ENCODE data around the gene ZNF747.

ZNF747 gene

DNA sequence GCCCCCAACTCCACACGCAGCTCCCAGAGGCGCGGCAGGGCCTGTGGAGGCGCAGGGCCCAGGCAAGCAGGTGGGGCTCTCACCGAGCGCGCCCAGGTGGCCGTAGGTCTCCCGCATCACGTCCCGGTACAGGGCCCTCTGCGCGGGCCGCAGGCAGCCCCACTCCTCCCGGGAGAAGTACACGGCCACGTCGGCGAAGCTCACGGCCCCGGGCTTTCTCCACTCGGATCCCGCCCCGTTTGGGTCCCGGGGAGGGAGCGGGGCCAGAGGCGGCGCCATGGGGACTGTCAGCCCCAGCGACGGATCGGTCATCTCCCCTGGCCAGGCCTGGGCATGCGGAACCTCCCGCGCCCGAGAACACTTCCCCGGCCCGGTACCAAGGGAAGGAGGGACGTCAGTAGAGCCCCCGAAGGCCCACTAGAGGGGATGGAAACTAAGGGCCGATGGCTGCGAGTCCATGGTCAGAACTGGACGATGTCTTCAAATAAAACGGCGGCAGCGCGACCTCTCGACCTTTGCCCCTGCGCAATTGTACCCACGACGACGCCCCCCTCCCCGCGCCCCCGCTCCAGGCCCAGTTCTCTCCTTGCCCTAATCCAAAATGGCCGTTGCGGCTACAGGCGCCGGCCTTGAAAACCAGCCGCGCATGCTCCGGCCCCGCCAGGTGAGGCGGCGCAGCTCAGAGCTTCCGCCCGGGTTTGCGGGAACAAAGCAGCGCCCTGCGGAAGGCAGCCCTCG, at the start of gene ZNF747:
ZNF747 (minus strand) TSS at position 491 of the 738 bp plus-strand sequence; CDS start at position 312, 179 bp downstream.
- in situ Hi-C loops (cut with MboI; ENCODE audit: low sequenced_read_pairs) = no loop called here
- DNase-seq (ENCODE audit: low spot score in 2 of 2) = peak; percentile 76 to 90
- peak within 1 kb of the TSS; percentile 52 for H3K4me3 ChIP-seq
- no peaks in the 10 kb centered on the region for H3K27me3 ChIP-seq (ENCODE audit: low read depth)
- no peaks in the 10 kb centered on the region for H3K9me3 ChIP-seq
- peaks cover 15% of the 10 kb centered on the region for H3K36me3 ChIP-seq (replicated peaks)
- H3K4me1 ChIP-seq = peaks cover 23% of the 10 kb centered on the region

DNA sequence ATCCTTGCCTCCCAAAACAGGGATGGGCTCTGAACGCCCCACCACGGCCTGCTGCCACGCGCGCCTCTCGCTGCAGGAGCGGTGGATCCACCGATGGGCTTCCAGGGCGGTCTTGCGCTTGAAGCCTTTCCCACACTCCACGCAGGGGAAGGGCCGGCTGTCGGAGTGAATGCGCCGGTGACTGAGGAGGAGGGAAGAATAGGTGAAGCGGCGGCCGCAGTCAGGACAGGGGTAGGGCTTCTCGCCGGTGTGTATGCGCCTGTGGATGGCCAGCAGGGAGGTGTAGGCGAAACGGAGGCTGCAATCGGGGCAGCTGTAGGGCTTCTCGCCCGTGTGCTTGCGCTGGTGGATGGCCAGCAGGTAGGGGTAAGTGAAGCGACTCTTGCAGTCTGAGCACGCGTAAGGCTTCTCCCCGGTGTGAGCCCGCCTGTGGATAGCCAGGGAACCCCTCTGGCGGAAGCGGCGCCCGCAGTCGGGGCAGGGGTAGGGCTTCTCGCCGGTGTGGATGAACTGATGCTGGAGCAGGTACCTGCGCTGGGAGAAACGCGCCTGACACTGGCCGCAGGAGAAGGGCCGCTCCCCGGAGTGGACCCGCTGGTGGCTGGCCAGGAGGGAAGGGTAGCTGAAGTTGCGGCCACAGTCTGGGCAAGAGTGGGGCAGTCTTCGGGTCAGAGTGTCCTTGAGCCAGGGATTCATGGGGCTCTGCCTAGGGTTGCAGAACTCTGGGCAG, 48.1 kb upstream of the ZNF747 start:
- Histone ChIP-seq H3K36me3 (replicated peaks) (no peaks in the 10 kb centered on the region), H3K4me1 (no peaks in the 10 kb centered on the region), H3K27me3 (ENCODE audit: low read depth) (no peaks in the 10 kb centered on the region), H3K4me3 (no peak overlapping the region), H3K9me3 (no peaks in the 10 kb centered on the region)
- in situ Hi-C loops (cut with MboI; ENCODE audit: low sequenced_read_pairs) = no loop called here
- DNase-seq (ENCODE audit: low spot score in 2 of 2) = no peak

DNA sequence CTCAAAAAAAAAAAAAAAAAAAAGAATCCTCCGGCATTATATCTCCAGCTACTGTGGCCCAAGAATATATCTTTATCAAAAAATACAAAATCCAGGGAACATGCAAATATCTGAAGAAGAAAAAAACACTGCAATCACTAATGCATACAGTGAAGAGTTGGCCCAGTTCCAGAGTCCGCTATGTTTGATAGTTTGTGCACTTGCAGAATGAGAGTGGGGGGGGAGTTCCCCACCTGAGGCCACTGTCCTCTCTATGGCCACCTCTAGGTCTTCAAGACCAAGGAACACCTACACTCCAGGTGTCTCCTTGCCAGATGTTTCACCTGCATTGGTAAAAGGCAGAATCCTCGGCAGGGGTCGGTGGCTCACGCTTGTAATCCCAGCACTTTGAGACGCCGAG, 46.8 kb upstream of the ZNF747 start:
- in situ Hi-C loops (cut with MboI; ENCODE audit: low sequenced_read_pairs) = no loop called here
- no peak for DNase-seq (ENCODE audit: low spot score in 2 of 2)
- Histone ChIP-seq H3K27me3 (ENCODE audit: low read depth) (no peaks in the 10 kb centered on the region), H3K9me3 (no peaks in the 10 kb centered on the region), H3K36me3 (replicated peaks) (no peaks in the 10 kb centered on the region), H3K4me1 (no peaks in the 10 kb centered on the region), H3K4me3 (no peak overlapping the region)

DNA sequence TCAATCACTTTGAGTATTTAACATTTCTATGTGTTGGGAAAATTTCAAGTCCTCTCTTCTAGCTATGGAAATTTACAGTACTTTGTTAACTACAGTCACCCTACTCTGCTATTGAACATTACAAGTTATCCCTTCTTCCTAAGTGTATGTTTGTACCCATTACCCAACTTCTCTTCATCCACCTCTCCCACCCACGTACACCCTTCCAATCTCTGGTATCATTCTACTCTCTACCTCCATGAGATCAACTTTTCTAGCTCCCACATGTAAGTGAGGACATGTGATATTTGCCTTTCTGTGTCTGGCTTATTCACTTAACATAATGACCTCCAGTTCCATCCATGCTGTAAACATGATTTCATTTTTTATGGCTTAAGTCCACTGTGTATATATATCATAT, 40.0 kb upstream of the ZNF747 start:
- Histone ChIP-seq H3K9me3 (no peaks in the 10 kb centered on the region), H3K4me1 (peaks cover 14% of the 10 kb centered on the region), H3K36me3 (replicated peaks) (no peaks in the 10 kb centered on the region), H3K4me3 (no peak overlapping the region), H3K27me3 (ENCODE audit: low read depth) (no peaks in the 10 kb centered on the region)
- no peak for DNase-seq (ENCODE audit: low spot score in 2 of 2)
- in situ Hi-C loops (cut with MboI; ENCODE audit: low sequenced_read_pairs) = loop anchor here (10.0 kb wide), 1 partner anchor 140 kb away; the partner anchor contains the start of gene DCTPP1

DNA sequence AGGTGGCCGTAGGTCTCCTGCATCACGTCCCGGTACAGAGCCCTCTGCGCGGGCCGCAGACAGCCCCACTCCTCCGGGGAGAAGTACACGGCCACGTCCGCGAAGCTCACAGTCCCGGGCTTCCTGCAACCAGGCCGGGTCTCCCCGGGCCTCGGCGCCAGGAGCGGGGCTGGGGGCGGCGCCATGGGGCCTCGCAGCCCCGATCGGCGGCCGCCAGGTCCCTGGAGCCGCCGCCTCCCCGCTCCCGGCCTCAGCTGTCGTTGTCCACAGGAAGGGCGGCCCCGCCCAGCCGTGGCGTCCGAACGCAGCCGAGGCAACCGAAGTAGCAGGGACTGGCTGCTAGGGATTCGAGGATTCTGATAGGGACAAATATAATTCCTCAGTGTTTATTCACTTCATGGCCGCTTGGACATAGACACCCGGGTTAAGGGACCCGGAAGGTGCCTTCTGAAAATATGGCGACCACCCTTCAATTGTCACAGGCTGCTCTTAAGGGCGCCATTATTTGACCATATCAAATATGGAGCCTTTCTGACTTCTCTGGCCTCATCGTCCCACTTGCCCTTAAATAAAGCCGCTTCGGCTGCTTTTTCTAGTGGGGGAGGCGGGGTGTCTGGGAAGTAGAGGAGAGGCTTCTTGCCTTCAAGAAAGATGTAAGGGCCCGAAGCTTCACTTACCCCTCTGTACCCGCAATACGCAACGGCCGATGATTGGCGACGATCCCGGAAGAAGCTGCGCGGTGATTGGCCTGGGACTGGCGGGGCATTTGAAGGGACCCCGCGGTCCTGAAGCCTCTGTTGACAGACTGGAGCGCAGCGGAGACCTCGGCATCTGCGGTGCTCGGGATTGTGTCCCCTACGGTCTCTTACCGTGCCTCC, 37.0 kb upstream of the ZNF747 start, which contains the start of gene ZNF688:
ZNF688 (minus strand) TSS at position 270 of the 878 bp plus-strand sequence; CDS start at position 185, 85 bp downstream.
- H3K9me3 ChIP-seq = no peaks in the 10 kb centered on the region
- peaks cover 14% of the 10 kb centered on the region for H3K4me1 ChIP-seq
- in situ Hi-C loops (cut with MboI; ENCODE audit: low sequenced_read_pairs) = loop anchor here (10.0 kb wide), 1 partner anchor 137 kb away; the partner anchor contains the start of gene DCTPP1

DNA sequence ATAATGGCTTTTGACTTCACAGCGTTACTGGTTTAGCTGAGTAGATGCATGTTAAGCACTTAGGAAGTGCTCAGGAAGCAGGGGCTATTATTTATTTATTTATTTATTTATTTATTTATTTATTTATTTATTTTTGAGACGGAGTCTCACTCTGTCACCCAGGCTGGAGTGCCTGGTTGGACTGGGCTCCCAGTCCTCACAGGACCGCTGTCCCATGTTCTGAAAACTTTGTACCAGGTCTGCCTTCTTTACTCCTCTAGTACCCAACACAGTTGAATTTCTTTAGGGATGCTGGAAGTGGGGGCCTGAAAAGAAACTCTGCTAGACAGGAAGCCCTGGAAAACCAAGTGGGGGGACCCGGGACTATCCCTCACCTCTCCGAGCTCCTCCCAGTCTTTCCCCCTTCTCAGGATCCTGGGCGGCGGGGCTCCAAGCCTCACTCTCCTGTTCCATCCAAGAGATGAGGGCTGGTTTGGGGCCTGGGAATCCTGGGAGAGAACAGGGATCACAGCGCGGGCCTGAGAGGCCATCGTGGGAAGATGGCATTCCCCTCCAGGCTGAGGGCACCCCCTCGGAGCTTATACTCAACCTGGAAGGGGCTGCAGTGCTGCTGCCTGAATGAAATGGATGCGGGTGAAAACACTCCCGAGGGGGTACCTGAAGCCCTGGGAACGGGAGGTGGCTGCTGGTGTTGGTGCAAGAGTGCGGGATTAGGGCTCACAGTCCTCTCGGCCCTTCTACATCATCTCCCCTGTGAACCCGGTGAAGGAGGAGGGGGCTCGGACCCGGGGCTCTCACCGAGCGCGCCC, 36.2 kb upstream of the ZNF747 start:
- Histone ChIP-seq H3K27me3 (ENCODE audit: low read depth) (no peaks in the 10 kb centered on the region), H3K4me3 (peak overlapping the region; percentile 61), H3K4me1 (peaks cover 14% of the 10 kb centered on the region), H3K9me3 (no peaks in the 10 kb centered on the region), H3K36me3 (replicated peaks) (no peaks in the 10 kb centered on the region)
- in situ Hi-C loops (cut with MboI; ENCODE audit: low sequenced_read_pairs) = loop anchor here (10.0 kb wide), 1 partner anchor 136 kb away; the partner anchor contains the start of gene DCTPP1
- DNase-seq (ENCODE audit: low spot score in 2 of 2) = peak in 1 of 2 experiments; percentile 42

More for the DNA sequence above, 37.0 kb upstream of the ZNF747 start, which contains the start of gene ZNF688:
- peak; percentile 98 to 99 for DNase-seq (ENCODE audit: low spot score in 2 of 2)
- no peaks in the 10 kb centered on the region for H3K36me3 ChIP-seq (replicated peaks)
- H3K27me3 ChIP-seq (ENCODE audit: low read depth) = no peaks in the 10 kb centered on the region
- peak within 1 kb of the TSS; percentile 61 for H3K4me3 ChIP-seq

DNA sequence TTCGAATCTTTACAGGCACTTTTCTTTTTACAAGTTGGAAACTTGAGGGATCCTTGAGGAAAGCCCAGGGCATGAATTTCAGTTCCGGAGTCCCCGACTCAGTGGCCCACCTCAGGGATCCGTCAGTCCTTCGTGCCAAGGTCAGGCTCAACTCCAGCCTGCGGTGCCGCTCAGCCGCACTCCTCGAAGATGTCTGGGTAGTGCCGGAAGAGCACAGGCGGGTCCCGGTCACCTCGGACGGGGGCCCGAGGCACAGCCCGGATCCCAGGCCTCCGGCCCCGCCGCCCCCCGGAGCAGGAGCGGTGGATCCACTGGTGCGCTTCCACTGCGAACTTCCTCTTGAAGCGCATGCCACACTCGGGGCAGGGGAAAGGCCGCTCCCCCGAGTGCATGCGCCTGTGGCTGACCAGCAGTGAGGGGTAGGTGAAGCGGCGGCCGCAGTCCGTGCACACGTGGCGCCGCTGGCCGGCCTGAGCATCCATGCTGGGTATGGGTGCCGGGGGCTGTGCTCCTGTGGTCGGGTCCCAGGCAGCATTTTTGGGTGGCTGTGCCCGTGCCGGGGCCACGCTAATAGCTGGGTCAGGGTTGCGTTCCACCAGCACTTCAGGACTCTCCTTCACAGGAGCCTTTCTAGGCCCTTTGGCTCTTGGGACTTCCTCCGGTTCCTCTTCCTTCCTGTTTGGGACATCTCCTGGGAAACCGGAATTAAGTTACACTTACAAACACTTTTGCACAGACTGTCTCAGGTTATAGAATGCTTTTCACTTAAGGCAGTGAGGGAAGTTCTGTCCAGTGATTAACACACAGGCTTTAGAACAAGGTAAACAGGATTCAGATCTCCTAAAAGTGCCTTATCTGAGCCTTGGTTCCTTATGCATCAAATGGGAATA, 35.3 kb upstream of the ZNF747 start:
- Histone ChIP-seq H3K4me3 (no peak overlapping the region), H3K4me1 (peaks cover 14% of the 10 kb centered on the region), H3K36me3 (replicated peaks) (no peaks in the 10 kb centered on the region), H3K9me3 (no peaks in the 10 kb centered on the region), H3K27me3 (ENCODE audit: low read depth) (no peaks in the 10 kb centered on the region)
- DNase-seq (ENCODE audit: low spot score in 2 of 2) = no peak
- in situ Hi-C loops (cut with MboI; ENCODE audit: low sequenced_read_pairs) = loop anchor here (10.0 kb wide), 1 partner anchor 135 kb away; the partner anchor contains the start of gene DCTPP1

DNA sequence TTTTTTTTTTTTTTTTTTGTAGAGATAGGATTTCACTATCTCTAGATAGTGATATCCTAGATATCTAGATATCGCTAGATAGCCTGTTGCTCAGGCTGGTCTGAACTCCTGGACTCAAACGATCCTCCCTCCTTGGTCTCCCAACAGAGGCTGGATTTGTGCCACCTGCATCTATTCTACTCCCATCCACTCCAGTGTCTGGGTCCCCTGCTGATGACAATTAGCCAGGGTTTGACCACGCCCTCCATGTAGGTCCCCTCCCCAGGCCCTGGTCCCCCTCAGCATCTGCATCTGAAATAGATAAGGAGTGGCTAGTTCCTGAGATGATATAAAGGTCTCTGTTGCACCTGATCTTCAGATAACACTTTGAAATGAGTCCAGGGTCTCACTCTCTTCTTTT, 34.6 kb upstream of the ZNF747 start:
- Histone ChIP-seq H3K9me3 (no peaks in the 10 kb centered on the region), H3K27me3 (ENCODE audit: low read depth) (no peaks in the 10 kb centered on the region), H3K4me1 (peaks cover 14% of the 10 kb centered on the region), H3K36me3 (replicated peaks) (no peaks in the 10 kb centered on the region), H3K4me3 (no peak overlapping the region)
- in situ Hi-C loops (cut with MboI; ENCODE audit: low sequenced_read_pairs) = no loop called here
- DNase-seq (ENCODE audit: low spot score in 2 of 2) = no peak

DNA sequence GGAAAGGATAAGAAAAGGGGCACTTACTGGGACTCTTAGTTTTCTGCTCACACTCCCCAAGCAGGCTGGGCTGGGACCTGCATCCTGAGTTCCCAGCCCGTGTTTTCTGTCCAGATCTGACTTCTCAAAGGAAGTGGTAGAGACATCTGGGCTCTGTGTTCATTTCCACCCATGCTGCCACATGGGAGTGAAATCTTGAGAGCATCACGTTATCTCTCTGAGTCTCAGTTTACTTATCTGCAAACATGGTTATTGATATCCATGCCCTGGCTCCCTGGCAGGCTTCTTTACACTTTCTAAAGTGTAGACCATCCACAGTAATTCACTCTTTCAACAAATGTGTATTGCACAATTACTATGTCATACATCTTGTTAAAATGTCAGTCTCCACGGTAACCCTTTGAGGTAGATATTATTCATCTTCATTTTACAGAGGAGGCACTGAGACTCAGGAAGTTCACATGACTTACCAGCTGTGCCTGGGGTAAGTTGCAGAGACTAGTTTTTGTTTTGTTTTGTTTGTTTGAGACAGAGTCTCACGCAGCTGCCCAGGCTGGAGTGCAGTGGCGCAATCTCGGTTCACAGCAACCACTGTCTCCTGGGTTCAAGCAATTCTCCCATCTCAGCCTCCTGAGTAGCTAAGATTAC, 33.5 kb upstream of the ZNF747 start:
- no peaks in the 10 kb centered on the region for H3K36me3 ChIP-seq (replicated peaks)
- in situ Hi-C loops (cut with MboI; ENCODE audit: low sequenced_read_pairs) = no loop called here
- no peak overlapping the region for H3K4me3 ChIP-seq
- no peaks in the 10 kb centered on the region for H3K9me3 ChIP-seq
- H3K4me1 ChIP-seq = peaks cover 9% of the 10 kb centered on the region
- H3K27me3 ChIP-seq (ENCODE audit: low read depth) = no peaks in the 10 kb centered on the region
- no peak for DNase-seq (ENCODE audit: low spot score in 2 of 2)

DNA sequence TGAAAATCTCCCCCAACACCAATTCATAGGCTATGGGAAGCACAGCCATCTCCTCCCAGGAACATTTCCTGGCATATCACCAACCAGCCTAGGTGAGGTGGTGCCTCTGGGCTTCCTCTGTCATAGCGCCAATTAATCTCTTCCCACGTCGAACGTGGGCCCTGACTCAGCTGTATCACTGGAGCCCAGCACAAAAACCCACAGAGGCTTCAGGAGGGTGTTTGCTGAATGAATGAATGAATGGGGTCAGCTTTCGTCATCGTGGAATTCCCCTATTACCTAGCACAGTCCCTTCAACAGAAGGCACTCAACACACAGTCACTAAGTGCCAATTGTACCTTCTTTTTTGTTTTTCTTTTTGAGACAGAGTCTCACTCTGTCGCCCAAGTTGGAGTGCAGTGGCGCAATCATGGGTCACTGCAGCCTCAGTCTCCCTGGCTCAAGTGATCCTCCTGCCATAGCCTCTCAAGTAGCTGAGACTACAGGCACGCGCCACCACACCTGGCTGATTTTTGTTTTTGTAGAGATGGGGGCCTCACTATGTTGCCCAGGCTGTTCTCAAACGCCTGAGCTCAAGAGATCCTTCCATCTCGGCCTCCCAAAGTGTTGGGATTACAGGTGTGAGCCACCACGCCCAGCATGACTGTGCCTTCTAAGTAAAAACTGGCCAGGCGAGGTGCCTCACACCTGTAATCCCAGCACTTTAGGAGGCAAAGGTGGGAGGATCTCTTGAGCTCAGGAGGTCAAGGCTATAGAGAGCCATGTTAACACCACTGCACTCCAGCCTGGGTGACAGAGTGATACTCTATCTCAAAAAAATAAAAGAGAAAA, 32.7 kb upstream of the ZNF747 start:
- Histone ChIP-seq H3K4me1 (peaks cover 4% of the 10 kb centered on the region), H3K4me3 (no peak overlapping the region), H3K36me3 (replicated peaks) (no peaks in the 10 kb centered on the region), H3K9me3 (no peaks in the 10 kb centered on the region), H3K27me3 (ENCODE audit: low read depth) (no peaks in the 10 kb centered on the region)
- in situ Hi-C loops (cut with MboI; ENCODE audit: low sequenced_read_pairs) = no loop called here
- no peak for DNase-seq (ENCODE audit: low spot score in 2 of 2)

DNA sequence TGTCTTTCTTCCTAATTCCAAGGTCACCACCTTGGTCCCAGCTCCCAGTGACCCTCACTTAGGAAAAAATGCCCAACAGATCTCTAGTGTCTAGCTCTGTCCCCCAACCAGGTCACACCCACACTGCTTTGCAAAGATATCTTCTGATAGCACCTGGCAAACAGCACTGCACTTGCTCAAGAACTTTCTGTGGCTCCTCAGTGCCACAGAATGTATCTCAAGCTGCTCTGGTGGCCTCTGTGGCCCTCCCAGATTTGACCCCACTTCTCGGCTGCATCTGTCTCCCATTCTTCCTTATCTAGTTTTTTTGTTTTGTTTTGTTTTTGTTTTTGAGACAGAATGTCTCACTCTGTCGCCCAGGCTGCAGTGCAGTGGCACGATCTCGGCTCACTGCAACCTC, 31.9 kb upstream of the ZNF747 start:
- no peaks in the 10 kb centered on the region for H3K36me3 ChIP-seq (replicated peaks)
- no peak for DNase-seq (ENCODE audit: low spot score in 2 of 2)
- H3K4me1 ChIP-seq = peaks cover 4% of the 10 kb centered on the region
- no peaks in the 10 kb centered on the region for H3K27me3 ChIP-seq (ENCODE audit: low read depth)
- in situ Hi-C loops (cut with MboI; ENCODE audit: low sequenced_read_pairs) = no loop called here
- H3K4me3 ChIP-seq = no peak overlapping the region
- H3K9me3 ChIP-seq = no peaks in the 10 kb centered on the region

Data from HAP-1 (cell line).